ENCODE results near the gene DLG2.

DNA sequence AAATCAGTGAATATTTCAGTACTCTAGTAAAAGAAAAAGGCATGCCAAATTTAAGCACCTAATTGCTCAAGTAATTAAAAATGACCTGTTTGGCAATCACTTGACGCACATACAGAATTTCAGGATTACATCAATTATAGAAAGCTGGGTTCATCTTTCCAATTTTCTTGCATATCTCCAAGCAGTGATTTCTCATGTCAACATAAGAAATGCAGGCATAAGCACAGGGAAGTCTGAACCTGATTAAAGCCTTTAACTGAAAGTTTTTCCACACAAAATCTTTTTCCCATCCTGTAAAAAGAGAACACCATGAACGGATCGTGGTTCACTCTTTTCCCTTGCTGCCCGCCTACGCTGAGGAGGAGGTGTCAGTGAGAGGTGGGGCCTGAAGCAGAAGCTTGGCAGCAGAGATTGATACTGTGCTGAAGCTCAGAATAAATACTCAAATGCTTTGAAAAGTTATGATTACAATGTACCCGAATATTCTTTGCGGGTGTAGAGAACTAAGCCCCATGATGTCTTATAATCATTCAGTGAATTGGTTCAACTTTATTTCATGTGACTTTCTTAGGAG, 1636.9 kb downstream of the DLG2 start:
- TF ChIP-seq STAG1 (CRISPR knock-in tag; IDR thresholded peaks at IDR 0.05; ENCODE audit: borderline replicate concordance) (no peak), EZH2 (IDR thresholded peaks at IDR 0.05; ENCODE audit: borderline replicate concordance, low read depth, low read length) (no peak), ZC3H8 (IDR thresholded peaks at IDR 0.05) (no peak), HMG20A (CRISPR knock-in tag; conservative IDR thresholded peaks at IDR 0.05) (no peak), ZBED1 (IDR thresholded peaks at IDR 0.05) (no peak), CC2D1A (IDR thresholded peaks at IDR 0.05) (no peak)
- TF ChIP-seq, protein P1, sequence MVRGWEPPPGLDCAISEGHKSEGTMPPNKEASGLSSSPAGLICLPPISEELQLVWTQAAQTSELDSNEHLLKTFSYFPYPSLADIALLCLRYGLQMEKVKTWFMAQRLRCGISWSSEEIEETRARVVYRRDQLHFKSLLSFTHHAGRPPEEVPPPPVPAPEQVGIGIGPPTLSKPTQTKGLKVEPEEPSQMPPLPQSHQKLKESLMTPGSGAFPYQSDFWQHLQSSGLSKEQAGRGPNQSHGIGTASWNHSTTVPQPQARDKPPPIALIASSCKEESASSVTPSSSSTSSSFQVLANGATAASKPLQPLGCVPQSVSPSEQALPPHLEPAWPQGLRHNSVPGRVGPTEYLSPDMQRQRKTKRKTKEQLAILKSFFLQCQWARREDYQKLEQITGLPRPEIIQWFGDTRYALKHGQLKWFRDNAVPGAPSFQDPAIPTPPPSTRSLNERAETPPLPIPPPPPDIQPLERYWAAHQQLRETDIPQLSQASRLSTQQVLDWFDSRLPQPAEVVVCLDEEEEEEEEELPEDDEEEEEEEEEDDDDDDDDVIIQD (CRISPR knock-in tag; IDR thresholded peaks at IDR 0.05), result no peak
- TF ChIP-seq, protein P2, sequence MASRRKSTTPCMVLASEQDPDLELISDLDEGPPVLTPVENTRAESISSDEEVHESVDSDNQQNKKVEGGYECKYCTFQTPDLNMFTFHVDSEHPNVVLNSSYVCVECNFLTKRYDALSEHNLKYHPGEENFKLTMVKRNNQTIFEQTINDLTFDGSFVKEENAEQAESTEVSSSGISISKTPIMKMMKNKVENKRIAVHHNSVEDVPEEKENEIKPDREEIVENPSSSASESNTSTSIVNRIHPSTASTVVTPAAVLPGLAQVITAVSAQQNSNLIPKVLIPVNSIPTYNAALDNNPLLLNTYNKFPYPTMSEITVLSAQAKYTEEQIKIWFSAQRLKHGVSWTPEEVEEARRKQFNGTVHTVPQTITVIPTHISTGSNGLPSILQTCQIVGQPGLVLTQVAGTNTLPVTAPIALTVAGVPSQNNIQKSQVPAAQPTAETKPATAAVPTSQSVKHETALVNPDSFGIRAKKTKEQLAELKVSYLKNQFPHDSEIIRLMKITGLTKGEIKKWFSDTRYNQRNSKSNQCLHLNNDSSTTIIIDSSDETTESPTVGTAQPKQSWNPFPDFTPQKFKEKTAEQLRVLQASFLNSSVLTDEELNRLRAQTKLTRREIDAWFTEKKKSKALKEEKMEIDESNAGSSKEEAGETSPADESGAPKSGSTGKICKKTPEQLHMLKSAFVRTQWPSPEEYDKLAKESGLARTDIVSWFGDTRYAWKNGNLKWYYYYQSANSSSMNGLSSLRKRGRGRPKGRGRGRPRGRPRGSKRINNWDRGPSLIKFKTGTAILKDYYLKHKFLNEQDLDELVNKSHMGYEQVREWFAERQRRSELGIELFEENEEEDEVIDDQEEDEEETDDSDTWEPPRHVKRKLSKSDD (conservative IDR thresholded peaks at IDR 0.05; ENCODE audit: low read length), result no peak

All from K562 (cell line).